Measurements from ENCODE around the gene PTER. TPM values are rescaled to one million over a fixed set of nuclear protein-coding genes. Genes with fewer than 3 reads are reported as not detected.

The PTER gene
- total and polyA plus RNA-seq, 2 of the 4 experiments (the other 2 are of a cell fraction): 1.9 to 5.0 TPM

- POLR2A ChIA-PET (ENCODE audit: unreplicated experiment): no interaction called here
- in situ Hi-C loops (cut with MboI; ENCODE audit: low sequenced_read_pairs): no loop called here
- H4K8ac ChIP-seq (ENCODE audit: low read depth in 2 of 2, low read length in 2 of 2): no peak overlapping the region
These were observed 7.3 kb upstream of the PTER start for GRCh38 chr10:16429539-16429938.

More at GRCh38 chr10:16429539-16429938, 7.3 kb upstream of the PTER start:
- H2AK5ac ChIP-seq (ENCODE audit: low read depth, low read length): no peak overlapping the region
- no peak overlapping the region for H4K91ac ChIP-seq (ENCODE audit: insufficient read depth, low read depth, low read length)
- H3K18ac ChIP-seq (ENCODE audit: low read depth, low read length): no peak overlapping the region
- H4K20me1 ChIP-seq (ENCODE audit: insufficient read depth, low read length): no peaks in the 10 kb centered on the region
- no peaks in the 10 kb centered on the region for H3K79me1 ChIP-seq (ENCODE audit: low read depth in 1 of 2, low read length in 2 of 2)
- H3K27ac ChIP-seq (ENCODE audit: insufficient read depth, low read length): no peak overlapping the region
- H2BK15ac ChIP-seq (ENCODE audit: low read depth, low read length): no peak overlapping the region
- H3K14ac ChIP-seq (replicated peaks; ENCODE audit: low read depth, low read length): no peak overlapping the region
- intact Hi-C loops (cut with micrococcal nuclease) (no loop called here), dilution Hi-C loops (cut with HindIII; ENCODE audit: low sequenced_read_pairs, unreplicated experiment) (no loop called here)
- WGBS, 2 experiments (ENCODE audit: extremely low coverage in 2 of 2, insufficient read length in 1 of 2): no CpG with 5 or more reads among the region's 6 CpGs
- no peak overlapping the region for H2AFZ ChIP-seq (replicated peaks; ENCODE audit: low read length, poor library complexity)
- H3K4me2 ChIP-seq (ENCODE audit: low read depth, low read length): no peak overlapping the region
- no TSS peak for BruUV-seq (replicated peaks)
- no peak overlapping the region for H2BK20ac ChIP-seq (ENCODE audit: low read depth, low read length)
- H3K36me3 ChIP-seq (ENCODE audit: control insufficient read depth, insufficient read depth, low read length): no peaks in the 10 kb centered on the region
- H3K27me3 ChIP-seq (ENCODE audit: control insufficient read depth, insufficient read depth, low read length): no peaks in the 10 kb centered on the region
- H4K5ac ChIP-seq (ENCODE audit: low read depth, low read length): no peak overlapping the region
- no peaks in the 10 kb centered on the region for H3K9me3 ChIP-seq (ENCODE audit: control insufficient read depth, insufficient read depth, low read length)
- H2BK5ac ChIP-seq (ENCODE audit: low read depth, low read length, poor library complexity, severe bottlenecking): no peak overlapping the region
- no peak overlapping the region for H3K4ac ChIP-seq (ENCODE audit: low read depth, low read length)
- H2BK120ac ChIP-seq (ENCODE audit: low read depth, low read length): no peak overlapping the region
- no peak overlapping the region for H3K56ac ChIP-seq (ENCODE audit: extremely low read depth, insufficient read depth, low read length)
- no peaks in the 10 kb centered on the region for H3K4me1 ChIP-seq (ENCODE audit: control insufficient read depth, insufficient read depth, low read length)
- H2AK9ac ChIP-seq (replicated peaks; ENCODE audit: low read depth, low read length, poor library complexity): no peak overlapping the region
- H3K23ac ChIP-seq (ENCODE audit: low read depth, low read length): no peak overlapping the region
- H3K9ac ChIP-seq (ENCODE audit: low read depth, low read length): no peak overlapping the region
- no peak for DNase-seq
- no peak overlapping the region for H3K4me3 ChIP-seq (ENCODE audit: insufficient read depth, low read depth, low read length)
- TF ChIP-seq NFE2L2 (IDR thresholded peaks at IDR 0.05; ENCODE audit: low read depth, low read length) (no peak), RFX5 (IDR thresholded peaks at IDR 0.05; ENCODE audit: low read depth, low read length) (no peak), CTCF (conservative IDR thresholded peaks at IDR 0.05; ENCODE audit: low read depth, low read length) (no peak), USF2 (IDR thresholded peaks at IDR 0.05; ENCODE audit: low read depth, low read length) (no peak), CEBPB (IDR thresholded peaks at IDR 0.05; ENCODE audit: low read depth, low read length) (no peak), FOS (IDR thresholded peaks at IDR 0.05; ENCODE audit: low read depth, low read length) (no peak), RAD21 (IDR thresholded peaks at IDR 0.05; ENCODE audit: low read length) (no peak), MAZ (IDR thresholded peaks at IDR 0.05; ENCODE audit: borderline replicate concordance, low read depth, low read length) (no peak), SMC3 (IDR thresholded peaks at IDR 0.05; ENCODE audit: low read depth, low read length) (no peak), MAFK (IDR thresholded peaks at IDR 0.05; ENCODE audit: low read depth, low read length) (no peak), BHLHE40 (IDR thresholded peaks at IDR 0.05; ENCODE audit: low read depth, low read length) (no peak), ELK1 (IDR thresholded peaks at IDR 0.05; ENCODE audit: borderline replicate concordance, low read depth, low read length) (no peak), MXI1 (IDR thresholded peaks at IDR 0.05; ENCODE audit: borderline replicate concordance, low read depth, low read length) (no peak), CHD1 (IDR thresholded peaks at IDR 0.05; ENCODE audit: low read depth, low read length) (no peak), RCOR1 (IDR thresholded peaks at IDR 0.05; ENCODE audit: insufficient replicate concordance, low read length) (no peak), POLR2A (IDR thresholded peaks at IDR 0.05; ENCODE audit: low read depth, low read length) (no peak)
- ATAC-seq (ENCODE audit: low read depth): no peak
- CTCF ChIA-PET: no interaction called here
- H3K9me1 ChIP-seq (ENCODE audit: insufficient read depth, low read length): no peaks in the 10 kb centered on the region
